ENCODE results near the gene ELAVL2.

The ELAVL2 gene

GRCh38 chr9:23842565-23843129, 16.6 kb upstream of the ELAVL2 start:
- TF ChIP-seq ZFX (IDR thresholded peaks at IDR 0.05; ENCODE audit: borderline replicate concordance) (no peak), CTCF (IDR thresholded peaks at IDR 0.05) (peak; percentile 62)

GRCh38 chr9:23841304-23841703, 15.3 kb upstream of the ELAVL2 start:
- TF ChIP-seq CTCF (IDR thresholded peaks at IDR 0.05) = no peak
- no peak for TF ChIP-seq ZFX (IDR thresholded peaks at IDR 0.05; ENCODE audit: borderline replicate concordance)

More at GRCh38 chr9:23842565-23843129, 16.6 kb upstream of the ELAVL2 start:
- H3K27ac ChIP-seq = no peak overlapping the region

GRCh38 chr9:23837038-23837437, 11.0 kb upstream of the ELAVL2 start:
- H3K27ac ChIP-seq = no peak overlapping the region
- no peak for TF ChIP-seq CTCF (IDR thresholded peaks at IDR 0.05)
- no peak for TF ChIP-seq ZFX (IDR thresholded peaks at IDR 0.05; ENCODE audit: borderline replicate concordance)

More at GRCh38 chr9:23841304-23841703, 15.3 kb upstream of the ELAVL2 start:
- H3K27ac ChIP-seq = no peak overlapping the region

- TF ChIP-seq CTCF (IDR thresholded peaks at IDR 0.05) (no peak), ZFX (IDR thresholded peaks at IDR 0.05; ENCODE audit: borderline replicate concordance) (no peak)
- H3K27ac ChIP-seq = no peak overlapping the region
Observed at GRCh38 chr9:23830929-23831730, 5.1 kb upstream of the ELAVL2 start.

- TF ChIP-seq ZFX (IDR thresholded peaks at IDR 0.05; ENCODE audit: borderline replicate concordance) (no peak), CTCF (IDR thresholded peaks at IDR 0.05) (no peak)
- H3K27ac ChIP-seq = no peak overlapping the region
Observed at GRCh38 chr9:23830476-23830805, 4.4 kb upstream of the ELAVL2 start.

- no peak overlapping the region for H3K27ac ChIP-seq
- TF ChIP-seq ZFX (IDR thresholded peaks at IDR 0.05; ENCODE audit: borderline replicate concordance) = no peak
- no peak for TF ChIP-seq CTCF (IDR thresholded peaks at IDR 0.05)
Observed at GRCh38 chr9:23829580-23830475, 3.8 kb upstream of the ELAVL2 start.

Measured in 22Rv1 (cell line).